ENCODE measurements around the gene PGLYRP4. TPM values are rescaled to one million over a fixed set of nuclear protein-coding genes. Genes with fewer than 3 reads are reported as not detected.
A peak's percentile ranks its signal among the peaks of the same experiment; 100 is the strongest.
"Not testable (repeated sequence)": the region's sequence is repeated elsewhere in the genome, so short reads cannot be mapped to it uniquely, and the experiment has no call there.

PGLYRP4 gene
- total RNA-seq, 1 donor from 2014 or later, result 14.5 TPM

DNA sequence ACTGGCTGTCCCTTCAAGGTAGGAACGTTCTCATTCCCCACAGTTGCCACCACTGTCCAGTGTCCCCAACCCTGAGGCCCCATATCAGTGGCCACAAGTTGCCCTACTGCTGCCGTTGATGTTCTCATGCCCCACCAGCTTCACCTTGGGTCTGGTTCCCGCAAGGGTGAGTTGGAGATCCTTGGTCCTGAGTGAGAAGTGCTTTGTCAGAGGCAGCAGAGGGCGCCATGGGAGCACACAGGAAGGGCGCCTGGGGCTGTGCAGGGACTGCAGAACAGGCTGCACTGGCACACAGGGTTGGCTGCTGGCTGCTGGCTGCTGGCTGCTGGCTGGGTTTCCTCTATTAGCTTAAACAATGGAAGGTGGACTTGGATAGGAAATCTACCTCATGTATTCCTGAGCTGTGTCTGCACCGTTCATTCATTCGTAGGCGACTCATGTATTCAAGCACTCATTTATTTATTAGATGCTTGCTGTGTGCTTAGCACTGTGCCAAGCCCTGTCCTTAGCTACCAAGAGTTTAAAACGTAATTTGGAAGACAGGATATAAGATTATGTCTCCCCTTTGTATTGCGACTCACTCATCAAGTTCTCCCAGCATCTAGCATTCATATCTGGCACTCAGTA is 6.9 kb upstream of the PGLYRP4 start:
- ATAC-seq, result peak; percentile 60

DNA sequence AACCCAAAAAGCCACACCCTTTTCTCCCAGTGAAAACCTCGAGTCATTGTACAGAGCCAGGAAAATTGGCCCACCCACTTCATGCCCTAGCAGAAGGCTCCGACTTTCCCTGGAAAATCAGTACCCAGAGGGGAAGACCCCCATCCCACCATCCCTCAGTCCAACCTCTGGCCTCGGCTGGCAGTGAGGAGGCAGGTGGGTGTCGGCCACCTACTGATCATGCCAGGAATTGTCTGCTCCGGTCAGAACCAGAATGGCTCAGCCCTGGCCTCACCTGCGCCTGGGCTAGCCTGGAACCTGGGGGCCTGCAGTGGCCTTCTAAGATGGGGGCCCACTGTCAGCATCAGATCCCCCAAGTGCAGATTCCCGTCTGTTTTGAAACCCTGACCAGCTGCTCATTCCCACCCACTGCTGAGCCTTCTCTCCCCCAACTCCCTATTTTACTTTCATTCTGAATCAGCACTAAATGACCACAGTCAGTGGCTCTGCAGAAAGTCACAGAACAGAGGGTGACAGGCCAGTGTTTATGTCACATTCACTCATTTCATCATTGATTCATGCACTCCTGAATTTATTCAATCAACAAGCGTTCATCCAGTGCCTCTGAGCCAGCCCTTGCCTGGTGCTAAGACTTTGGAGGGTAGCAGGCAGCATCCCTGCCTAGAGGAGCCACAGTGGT is 6.0 kb upstream of the PGLYRP4 start:
- no peak for ATAC-seq

DNA sequence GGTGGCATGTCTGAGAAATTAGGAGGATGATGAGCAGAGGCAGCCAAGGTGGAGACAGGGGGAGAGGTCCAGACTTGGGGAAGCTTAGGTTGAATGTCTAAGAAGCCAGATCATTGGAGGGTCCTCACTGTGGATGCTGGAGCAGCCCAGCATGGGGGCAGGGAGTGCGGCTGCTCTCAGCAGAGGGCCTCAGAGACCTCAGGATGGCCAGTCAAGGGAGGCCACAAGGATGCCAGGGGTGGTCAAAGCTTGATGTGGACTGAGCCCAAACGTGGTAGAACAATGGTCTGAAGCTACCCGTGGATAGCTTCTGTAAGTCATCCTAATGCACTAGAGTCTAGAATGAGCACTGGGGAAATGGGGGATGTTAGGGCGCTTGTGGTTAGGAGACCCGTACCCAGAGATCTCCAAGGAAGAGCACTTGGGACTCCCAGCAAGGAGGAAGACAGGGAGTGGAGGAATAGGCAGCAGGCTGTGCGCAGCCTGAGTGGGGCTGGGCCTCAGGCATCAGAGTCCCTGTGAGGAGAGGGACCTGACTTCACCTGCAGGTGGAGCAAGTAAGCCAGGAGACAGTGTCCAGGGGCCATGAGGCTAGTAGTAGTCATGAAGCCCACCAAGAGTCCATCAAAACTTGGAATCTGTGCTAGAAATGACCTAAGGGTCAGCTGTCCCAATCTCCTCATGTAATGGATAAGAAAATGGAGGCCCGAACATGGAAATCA is 4.7 kb upstream of the PGLYRP4 start:
- no peak for ATAC-seq

DNA sequence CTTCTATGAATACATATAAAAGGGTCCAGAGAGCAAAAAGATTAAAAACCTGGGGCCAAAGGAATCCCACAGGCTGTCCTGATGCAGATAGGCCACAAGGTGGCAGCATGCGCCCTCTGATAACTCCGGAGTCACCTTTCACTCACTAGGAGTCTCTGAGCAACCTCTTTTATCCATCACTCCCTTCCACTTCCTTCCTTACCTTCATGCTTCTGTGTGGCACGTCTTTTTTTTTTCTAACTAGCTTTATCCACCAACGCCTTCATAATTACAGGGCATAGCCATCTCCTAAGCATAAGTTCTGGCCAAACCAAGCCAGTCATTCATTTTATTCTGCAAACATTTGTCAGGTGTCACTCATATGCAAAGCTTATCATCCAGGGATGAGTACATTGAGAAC is 3.9 kb upstream of the PGLYRP4 start:
- ATAC-seq, result peak; percentile 39

DNA sequence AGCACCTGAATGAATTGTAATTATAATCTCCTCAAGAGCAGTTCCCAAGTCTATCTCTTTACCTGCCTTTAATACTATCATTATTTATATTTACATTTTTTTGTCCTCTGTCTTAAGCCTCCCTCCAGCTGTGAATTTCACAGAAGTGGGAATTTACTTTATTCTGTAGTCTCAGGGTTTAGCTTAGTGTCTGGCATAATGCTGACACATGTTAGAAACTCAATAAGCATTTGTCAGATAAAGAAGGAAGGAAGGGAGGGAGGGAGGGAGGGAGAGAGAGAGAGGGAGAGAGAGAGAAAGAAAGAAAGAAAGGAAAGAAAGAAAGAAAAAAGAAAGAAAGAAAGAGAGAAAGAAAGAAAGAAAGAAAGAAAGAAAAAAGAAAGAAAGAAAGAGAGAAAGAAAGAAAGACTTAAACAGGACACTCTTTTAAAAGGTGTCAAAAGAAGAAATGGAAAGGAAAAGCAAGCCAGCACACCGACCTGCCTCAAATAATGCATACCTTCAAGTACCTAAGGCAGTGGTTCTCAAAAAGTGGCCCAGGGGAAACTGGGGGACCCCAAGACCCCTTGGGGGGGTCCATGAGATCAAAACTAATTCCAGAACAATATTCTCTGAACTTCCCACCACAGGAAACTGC is 1.8 kb upstream of the PGLYRP4 start:
- no peak for ATAC-seq

DNA sequence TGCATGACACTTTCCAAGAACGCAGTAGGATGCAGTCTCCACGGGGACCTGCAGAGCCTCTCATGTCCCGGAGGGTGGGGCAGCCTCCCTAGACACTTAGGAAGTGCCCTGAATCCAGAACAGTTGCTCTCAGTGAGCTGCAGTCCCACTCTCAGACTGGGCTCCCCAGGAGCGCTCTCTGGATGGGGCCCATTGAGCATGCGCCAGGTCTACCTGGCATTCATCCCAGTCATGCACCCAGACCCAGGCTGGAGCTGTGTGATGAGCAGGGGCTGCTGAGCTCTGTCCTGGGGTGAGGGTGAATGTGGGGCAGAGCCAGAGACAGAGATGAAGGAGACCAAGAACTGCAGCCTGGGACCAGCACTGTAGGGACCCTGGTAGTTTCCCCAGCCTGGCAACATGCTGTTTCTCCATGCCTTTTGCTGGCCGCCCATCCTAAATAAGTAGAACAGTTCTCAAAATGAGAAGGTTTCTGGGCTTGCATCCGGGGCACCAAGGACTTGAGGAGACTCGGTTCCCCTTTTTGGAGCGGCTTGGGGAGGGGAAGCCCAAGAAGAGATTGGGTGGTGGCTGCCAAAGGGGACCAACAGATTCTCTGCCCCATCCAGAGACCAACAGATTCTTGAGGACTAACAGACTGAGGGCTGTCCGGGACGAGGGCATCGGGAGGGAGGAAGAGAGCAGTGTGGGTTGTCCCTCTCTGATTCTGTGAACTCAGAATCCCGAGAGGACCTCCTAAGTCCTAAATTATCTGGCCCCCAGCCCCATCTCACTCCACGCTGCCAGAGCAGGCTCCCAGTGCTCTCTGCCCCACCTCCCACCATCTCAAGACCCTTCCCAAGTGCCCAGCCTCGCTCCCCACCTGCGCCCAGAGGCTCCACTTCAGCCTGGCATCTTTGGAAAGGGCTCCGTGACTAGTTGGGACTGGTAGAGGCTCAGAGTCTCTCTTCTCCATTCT is 1.0 kb upstream of the PGLYRP4 start:
- ATAC-seq, result peak; percentile 9

DNA sequence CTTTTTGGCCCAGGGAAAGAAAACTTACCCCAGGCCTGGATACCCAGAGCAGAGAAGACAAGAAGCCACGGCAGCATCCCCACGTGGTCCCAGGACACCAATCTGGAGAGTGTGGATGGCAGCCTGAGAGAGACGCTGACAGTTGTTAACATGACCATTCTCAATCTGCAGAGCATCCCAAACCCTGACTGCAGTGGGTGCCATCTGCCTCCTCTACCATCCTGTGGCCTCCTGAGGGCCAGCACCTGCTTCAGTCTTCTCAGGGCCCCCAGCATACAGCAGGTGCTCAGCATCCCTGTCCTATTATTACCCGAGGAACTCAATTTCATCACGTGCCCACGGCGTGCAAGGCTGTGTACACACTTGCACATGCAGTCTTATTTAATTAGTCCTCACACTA is 785 bp downstream of the PGLYRP4 start:
- no peak for ATAC-seq

DNA sequence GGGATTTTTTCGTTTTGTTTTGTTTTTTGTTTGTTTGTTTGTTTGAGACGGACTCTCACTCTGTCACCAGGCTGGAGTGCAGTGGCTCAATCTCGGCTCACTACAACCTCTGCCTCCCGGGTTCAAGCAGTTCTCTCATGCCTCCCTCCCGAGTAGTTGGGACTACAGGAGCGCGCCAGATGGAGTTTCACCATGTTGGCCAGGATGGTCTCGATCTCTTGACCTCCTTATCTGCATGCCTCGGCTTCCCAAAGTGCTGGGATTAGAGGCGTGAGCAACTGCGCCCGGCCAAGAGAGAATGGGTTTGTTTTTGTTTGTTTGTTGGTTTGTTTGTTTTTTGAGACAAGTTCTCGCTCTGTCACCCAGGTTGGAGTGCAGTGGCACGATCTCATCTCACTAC is 1.6 kb downstream of the PGLYRP4 start:
- not testable (repeated sequence) for ATAC-seq

DNA sequence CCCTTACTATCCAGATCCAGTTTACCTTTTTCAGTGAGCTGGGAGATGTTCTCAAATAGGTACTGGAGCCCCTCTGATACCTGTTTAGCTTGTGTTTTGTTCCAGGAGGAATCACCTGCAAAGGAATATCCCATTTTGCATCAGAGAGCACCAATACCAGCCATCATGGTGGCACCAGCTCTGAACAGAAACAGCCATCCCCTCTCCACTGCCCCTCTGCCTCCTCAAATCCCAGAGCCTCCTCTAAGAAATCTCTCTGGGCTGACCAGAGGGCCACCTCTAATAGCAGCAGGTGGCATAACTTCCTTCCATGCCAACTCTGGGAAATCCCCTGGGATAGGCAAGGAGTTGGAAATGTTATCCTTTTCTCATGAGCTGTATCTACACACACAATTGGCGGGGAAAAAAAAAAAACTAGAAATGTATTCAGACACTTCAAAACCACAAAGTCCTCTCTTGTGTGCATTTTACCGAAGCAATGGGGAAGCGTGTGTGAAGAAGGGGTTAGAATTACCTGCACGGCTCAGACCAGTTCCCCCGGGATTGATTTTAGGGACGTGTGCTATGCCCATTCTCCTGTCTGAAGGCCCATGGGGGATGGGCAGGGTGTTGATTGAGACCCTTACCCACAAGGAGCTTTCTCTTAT is 2.4 kb downstream of the PGLYRP4 start:
- ATAC-seq, result no peak

DNA sequence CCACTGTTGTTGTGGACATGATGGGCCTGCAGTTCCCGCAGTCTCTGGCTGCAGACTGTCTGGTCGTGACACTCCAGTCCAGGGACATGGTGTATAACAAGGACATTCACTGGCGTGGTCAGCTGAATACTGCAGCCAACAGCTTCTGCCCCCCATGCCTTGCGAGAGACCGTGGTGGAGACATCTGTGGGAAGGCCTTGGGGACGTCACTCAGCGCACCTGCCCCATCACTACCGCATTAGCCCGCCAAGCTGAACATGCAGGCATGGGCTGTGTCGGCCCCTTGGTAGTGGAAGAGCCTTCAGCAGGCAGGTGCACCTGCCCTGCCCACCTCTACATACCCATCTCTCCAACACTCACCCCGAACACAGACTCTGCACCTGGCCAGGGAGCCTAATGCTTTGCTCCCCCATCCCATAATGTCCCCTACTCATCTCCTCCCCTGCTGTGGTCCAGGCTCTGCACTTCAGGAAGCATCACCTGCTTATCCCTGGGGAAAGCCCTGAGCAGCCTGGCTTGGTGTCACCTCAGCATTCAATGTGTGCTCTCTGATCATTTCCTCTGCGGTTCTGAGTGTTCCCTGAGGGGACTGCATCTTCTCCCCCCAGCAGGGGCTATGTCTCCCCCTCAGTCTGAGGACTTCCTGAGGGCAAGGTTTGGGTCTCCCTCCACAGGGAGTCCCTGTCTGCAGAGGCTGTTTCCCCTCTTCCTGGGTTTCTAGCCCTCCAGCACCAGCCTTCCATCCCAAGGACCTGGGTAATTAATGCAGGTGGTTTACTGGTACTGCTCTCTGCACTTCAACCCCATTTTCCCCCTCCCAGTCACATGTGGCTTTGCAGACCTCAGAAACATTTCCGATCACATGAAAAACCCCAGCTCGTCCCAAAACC is 3.2 kb downstream of the PGLYRP4 start:
- no peak for ATAC-seq

DNA sequence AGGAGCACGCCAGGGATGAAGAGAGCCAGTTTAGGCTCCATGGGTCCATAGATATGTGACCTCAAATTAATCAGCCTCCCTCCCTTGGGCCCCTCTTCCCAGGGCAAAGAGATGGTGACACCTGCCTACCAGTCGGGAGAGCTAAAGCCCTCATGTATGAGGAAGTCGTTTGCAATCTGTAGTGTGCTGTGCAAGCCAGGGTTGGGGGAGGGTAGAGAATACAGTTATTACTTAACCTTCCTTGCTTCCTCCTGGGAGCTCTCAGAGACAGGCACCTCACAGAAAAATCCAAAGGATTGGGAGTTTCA is 4.0 kb downstream of the PGLYRP4 start:
- peak; percentile 19 for ATAC-seq

DNA sequence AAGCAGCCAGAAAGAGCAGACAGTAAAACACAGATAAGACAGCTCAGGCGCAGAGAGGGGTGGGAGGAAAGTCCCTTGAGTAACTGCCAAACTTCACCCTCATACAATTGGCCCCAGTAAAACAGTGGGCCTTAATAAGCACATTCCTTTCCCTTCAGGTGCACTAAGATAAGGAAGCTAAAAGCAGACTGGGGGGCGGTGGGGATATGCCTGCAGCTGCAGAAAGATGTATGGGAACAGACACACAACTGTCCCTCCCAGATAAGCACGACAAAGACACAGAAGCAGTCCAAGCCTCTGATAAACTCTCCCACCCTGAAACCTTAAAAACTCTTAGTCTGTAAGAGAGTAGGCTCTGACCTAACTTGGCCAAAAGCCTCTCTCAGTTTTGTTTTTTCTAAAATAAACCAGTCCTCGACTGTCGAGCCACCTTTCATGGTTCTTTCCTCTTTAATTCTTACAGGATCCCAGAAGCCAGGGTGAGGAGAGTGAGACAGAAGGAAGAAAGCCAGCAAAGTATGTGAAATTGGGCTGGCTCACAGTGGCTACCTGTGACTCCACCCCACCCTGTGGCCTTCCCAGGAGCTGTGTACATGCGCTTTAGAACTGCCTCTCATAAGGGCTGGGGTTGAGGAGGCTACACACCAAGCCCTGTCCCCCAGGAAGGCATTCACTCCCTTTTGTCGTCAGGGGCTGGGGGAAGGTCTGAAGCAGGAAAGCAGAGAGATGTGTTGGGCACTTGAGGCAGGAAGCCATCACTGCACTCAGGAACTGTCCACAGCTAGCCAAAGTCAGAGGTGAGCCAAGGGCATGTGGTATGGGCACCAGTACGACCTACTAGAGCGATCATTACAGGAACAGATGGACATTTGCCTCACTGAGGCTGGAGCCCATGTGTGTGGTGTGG is 4.6 kb downstream of the PGLYRP4 start:
- peak; percentile 43 for ATAC-seq

DNA sequence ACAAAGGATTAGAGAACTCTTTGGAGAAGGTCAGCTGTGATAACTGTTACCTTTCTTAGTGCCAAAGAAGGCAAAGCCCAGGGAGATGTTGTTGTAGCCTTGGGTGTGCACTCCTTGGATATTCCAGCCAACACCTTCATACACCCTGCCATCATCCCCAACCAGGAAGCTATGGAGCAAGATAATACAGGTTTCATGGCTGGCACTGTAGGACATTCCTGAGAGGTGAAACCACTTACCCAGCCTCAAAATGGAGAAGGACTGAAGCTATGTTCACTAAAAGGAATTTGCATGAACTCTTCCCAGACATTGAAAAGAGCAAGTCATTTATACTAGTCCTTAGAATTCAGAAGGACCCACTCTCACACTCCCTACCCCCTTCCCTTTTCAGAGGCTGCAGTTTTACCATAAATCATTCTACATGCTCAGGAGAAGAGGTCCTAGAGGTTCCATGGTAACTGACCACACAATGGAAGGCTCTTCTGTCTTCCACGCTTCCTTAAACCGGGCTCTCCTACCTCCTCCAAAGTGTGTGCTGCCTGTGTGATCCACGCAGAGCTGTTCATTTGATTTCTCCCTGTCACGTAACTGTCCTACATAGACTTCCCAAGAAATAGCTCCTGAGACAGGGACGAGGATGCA is 5.5 kb downstream of the PGLYRP4 start:
- ATAC-seq, result peak; percentile 85

DNA sequence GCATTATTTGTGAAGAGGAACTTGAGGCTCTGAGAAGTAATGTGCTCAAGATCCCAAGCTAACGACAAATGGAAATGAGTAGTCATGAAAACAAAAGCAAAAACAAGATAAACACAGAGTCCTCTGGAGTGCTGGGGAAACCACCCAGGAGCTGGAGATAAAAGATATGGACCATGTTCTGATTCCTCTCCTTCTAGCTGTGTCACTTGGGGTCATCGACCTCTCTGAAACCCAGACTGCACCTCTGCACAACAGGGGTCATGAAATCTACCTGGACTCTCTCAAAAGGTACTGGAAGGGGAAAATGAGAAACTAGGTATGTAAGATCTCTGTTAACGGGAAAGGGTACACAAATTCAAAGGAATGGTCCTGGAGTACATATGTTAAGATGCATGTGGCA is 6.5 kb downstream of the PGLYRP4 start:
- no peak for ATAC-seq

DNA sequence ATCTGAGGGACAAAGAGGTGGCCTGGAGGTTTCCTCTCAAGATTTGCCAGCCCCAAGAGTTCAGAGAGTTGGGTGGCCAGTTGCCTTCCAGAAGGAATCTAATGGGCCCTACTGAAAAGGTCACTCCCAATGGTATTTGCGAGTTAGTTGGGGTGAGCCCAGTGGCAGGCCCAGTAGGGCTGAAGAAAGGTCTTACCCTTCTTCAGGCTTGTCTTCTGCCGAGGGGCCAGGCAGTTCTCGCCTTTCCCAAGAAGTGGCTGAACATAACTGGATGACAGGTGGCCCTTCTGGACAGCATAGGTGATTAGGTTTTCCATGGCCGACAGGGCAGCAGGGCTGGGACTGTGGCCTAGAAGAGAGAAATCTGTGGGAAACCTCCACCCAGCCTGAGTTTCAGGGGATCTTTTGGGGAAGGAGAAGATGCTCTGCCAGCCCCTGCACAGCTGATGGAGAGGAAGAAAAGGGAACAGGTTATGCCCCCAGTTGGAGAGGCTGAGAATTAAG is 7.2 kb downstream of the PGLYRP4 start:
- ATAC-seq, result no peak

DNA sequence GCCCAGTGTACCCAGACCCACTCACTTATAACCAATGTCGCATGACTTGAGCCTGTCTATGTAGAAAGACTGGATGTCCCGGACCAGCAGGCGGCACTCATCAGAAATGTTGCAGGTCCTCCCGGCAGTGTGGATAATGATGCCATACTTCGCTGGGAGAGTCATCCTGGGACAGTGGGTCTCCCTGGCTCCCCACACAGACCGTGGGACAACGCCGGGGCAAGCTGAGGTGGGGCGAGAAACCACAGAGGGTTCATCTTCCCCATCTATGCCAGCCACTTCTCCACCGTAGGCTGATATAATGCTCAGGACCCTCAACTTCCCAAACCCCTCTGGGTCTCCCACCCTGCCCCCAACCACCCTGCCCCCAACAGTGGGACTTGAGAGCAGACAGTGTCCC is 8.3 kb downstream of the PGLYRP4 start:
- ATAC-seq, result no peak

DNA sequence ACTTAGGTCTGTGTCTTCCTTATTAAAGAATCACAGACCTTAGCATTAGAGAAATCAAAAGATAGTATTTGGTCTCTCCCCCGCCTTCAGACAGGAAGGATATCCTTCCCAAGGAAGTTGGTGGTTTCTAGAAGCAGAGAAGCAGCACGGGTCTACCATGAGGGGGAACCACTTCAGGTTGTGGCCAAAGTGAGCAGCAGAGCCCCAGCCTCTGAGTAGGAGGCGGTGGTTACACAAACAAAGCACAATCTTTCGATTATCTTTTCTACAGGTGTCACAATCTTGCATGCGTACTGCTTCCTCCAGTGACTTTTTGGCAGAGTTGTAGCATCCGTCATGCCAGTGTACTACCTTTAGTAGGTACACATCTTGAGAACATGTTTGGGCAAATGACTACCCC is 8.8 kb downstream of the PGLYRP4 start:
- no peak for ATAC-seq

DNA sequence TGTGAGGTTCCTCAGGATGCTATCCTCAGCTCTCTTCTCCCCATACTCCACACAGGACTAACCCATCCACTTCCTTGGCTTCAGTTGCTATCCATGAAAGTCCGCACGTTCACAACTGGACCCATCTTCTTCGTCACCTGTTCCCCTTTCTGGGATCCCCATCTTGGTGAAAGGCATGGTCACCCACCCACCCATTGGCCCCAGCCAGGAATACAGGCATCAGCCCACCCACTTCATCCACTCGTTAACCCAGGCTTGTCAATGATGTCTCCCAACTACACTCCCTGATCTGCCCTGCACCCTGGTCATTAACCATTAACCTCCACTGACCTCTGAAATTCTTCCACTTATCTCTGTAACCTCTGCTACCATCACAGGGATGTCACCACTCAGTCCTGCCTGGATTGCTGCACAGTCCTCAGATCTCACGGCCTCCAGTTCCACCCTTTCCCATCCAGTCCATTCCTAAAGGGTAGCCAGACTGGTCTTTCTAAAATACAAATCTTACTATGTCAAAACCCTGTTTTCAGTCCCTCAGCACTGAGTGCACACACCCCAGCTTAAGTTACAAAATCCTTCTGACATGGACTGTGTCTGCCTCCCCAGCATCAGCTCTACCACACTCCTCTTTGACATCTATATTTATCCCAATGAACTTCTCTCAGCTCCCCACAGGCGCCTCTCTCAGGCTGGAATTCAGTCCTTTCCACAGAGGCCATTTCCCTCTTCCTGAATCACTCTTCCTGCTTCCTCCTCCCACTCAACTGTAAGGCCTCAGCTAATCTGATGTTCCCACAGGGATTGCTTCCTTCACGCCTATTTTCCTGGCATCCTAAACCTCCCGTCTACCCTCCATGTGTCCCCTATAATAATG is 10.4 kb downstream of the PGLYRP4 start:
- no peak for ATAC-seq

Data from esophagus mucosa (tissue), 1 donor.